ENCODE measurements around the gene ELF3. TPM values are rescaled to one million over a fixed set of nuclear protein-coding genes. Genes with fewer than 3 reads are reported as not detected.

The ELF3 gene
- total and polyA plus RNA-seq, 4 experiments from 2014 or later, result 0.17 to 1.1 (median 0.33) TPM; not detected in 1

- no peak overlapping the region for H3K27ac Mint-ChIP-seq
- H3K4me1 Mint-ChIP-seq, result no peaks in the 10 kb centered on the region
These were observed 26.4 kb downstream of the ELF3 start for GRCh38 chr1:202036595-202037387.

GRCh38 chr1:202037706-202038296, 27.4 kb downstream of the ELF3 start:
- intact Hi-C loops (cut with micrococcal nuclease), result no loop called here
- no peak overlapping the region for H3K4me3 Mint-ChIP-seq
- POLR2A ChIA-PET (ENCODE audit: partially characterized antibody), result no interaction called here
- CTCF ChIA-PET (ENCODE audit: partially characterized antibody), result no interaction called here
- no peak for DNase-seq
- no peaks in the 10 kb centered on the region for H3K9me3 ChIP-seq (ENCODE audit: control insufficient read depth in 1 of 2, low read length in 2 of 2)
- H3K4me1 Mint-ChIP-seq, result no peaks in the 10 kb centered on the region
- no peaks in the 10 kb centered on the region for H3K36me3 ChIP-seq (ENCODE audit: insufficient read depth, low read length)
- H3K4me3 ChIP-seq (ENCODE audit: low read length in 2 of 2), result no peak overlapping the region
- H3K27ac Mint-ChIP-seq, result no peak overlapping the region
- peaks cover 0 to 2% of the 10 kb centered on the region in 2 donors for H3K27me3 Mint-ChIP-seq
- no peak overlapping the region for H3K27ac ChIP-seq (ENCODE audit: low read depth, low read length)
- no peaks in the 10 kb centered on the region for H3K4me1 ChIP-seq (ENCODE audit: insufficient read depth, low read length)
- H3K36me3 Mint-ChIP-seq, result no peaks in the 10 kb centered on the region
- H3K27me3 ChIP-seq (ENCODE audit: insufficient read depth, low read length), result no peaks in the 10 kb centered on the region
- H3K9me3 Mint-ChIP-seq, result no peaks in the 10 kb centered on the region

More at GRCh38 chr1:202036595-202037387, 26.4 kb downstream of the ELF3 start:
- Histone ChIP-seq H3K4me3 (ENCODE audit: low read length in 2 of 2) (no peak overlapping the region), H3K36me3 (ENCODE audit: insufficient read depth, low read length) (no peaks in the 10 kb centered on the region), H3K27me3 (ENCODE audit: insufficient read depth, low read length) (no peaks in the 10 kb centered on the region), H3K9me3 (ENCODE audit: control insufficient read depth in 1 of 2, low read length in 2 of 2) (no peaks in the 10 kb centered on the region), H3K27ac (ENCODE audit: low read depth, low read length) (no peak overlapping the region), H3K4me1 (ENCODE audit: insufficient read depth, low read length) (no peaks in the 10 kb centered on the region)
- no peaks in the 10 kb centered on the region for H3K9me3 Mint-ChIP-seq
- H3K4me3 Mint-ChIP-seq, result peak overlapping the region in 1 of 8 donors; percentile 5
- ChIA-PET POLR2A (ENCODE audit: partially characterized antibody) (no interaction called here), CTCF (ENCODE audit: partially characterized antibody) (no interaction called here)
- DNase-seq, result no peak
- no peaks in the 10 kb centered on the region for H3K36me3 Mint-ChIP-seq
- intact Hi-C loops (cut with micrococcal nuclease), result no loop called here
- H3K27me3 Mint-ChIP-seq, result peaks cover 0 to 2% of the 10 kb centered on the region in 2 donors

DNA sequence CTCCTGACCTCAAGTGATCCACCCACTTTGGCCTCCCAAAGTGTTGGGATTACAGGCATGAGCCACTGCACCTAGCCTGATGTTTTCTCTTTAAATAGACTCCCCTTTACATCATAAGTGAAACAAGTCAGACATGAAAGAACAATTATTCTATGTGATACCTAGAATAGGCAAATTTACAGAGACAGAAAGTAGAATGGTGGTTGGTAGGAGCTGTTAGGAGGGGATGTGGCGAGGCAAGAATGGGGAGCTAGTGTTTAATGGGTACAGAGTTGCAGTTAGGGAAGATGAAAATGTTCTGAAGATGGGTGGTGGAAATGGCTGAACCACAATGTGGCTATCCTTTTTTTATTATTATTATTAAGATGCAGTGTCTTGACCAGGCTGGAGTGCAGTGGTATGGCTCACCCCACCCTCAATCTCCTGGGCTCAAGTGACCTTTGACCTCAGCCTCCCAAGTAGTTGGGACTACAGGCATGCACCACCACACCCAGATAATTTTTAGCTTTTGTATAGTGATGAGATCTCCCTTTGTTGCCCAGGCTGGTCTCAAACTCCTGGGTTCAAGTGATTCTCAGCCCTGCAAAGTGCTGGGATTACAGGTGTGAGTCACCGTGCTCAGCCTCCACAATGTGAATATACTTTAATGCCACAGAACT, 28.4 kb downstream of the ELF3 start:
- Mint-ChIP-seq H3K27ac (no peak overlapping the region), H3K4me3 (no peak overlapping the region), H3K36me3 (no peaks in the 10 kb centered on the region), H3K27me3 (peaks cover 2 to 3% of the 10 kb centered on the region in 2 donors), H3K9me3 (no peaks in the 10 kb centered on the region), H3K4me1 (no peaks in the 10 kb centered on the region)
- no peaks in the 10 kb centered on the region for H3K9me3 ChIP-seq (ENCODE audit: control insufficient read depth in 1 of 2, low read length in 2 of 2)
- H3K27me3 ChIP-seq (ENCODE audit: insufficient read depth, low read length), result no peaks in the 10 kb centered on the region
- intact Hi-C loops (cut with micrococcal nuclease), result no loop called here
- DNase-seq, result no peak
- no peaks in the 10 kb centered on the region for H3K36me3 ChIP-seq (ENCODE audit: insufficient read depth, low read length)
- POLR2A ChIA-PET (ENCODE audit: partially characterized antibody), result no interaction called here
- H3K4me3 ChIP-seq (ENCODE audit: low read length in 2 of 2), result no peak overlapping the region
- no peaks in the 10 kb centered on the region for H3K4me1 ChIP-seq (ENCODE audit: insufficient read depth, low read length)
- CTCF ChIA-PET (ENCODE audit: partially characterized antibody), result no interaction called here
- H3K27ac ChIP-seq (ENCODE audit: low read depth, low read length), result no peak overlapping the region

DNA sequence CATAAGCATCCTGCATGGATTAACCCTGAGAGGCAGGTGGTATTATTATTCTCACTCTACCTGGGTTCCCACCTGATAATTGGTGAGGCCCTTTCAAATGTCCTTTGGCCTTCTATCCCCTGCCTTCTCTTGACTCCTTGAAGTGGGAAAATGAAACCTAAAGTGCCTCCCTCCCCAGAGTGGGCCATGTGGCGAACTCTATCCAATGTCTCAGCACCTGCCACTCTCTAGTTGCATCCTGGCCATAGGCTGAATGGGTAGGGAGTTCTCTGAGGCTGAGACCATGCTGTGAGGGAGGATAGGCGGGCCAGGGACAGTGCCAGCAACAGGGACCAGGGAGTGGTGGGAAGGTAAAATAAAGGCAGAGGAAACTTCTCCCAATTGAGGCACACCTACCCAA, 35.3 kb downstream of the ELF3 start:
- H3K27ac ChIP-seq (ENCODE audit: low read depth, low read length), result no peak overlapping the region
- CTCF ChIA-PET (ENCODE audit: partially characterized antibody), result no interaction called here
- H3K36me3 Mint-ChIP-seq, result no peaks in the 10 kb centered on the region
- no peaks in the 10 kb centered on the region for H3K9me3 Mint-ChIP-seq
- POLR2A ChIA-PET (ENCODE audit: partially characterized antibody), result no interaction called here
- no peak for DNase-seq
- H3K9me3 ChIP-seq (ENCODE audit: control insufficient read depth in 1 of 2, low read length in 2 of 2), result no peaks in the 10 kb centered on the region
- no peak overlapping the region for H3K4me3 ChIP-seq (ENCODE audit: low read length in 2 of 2)
- intact Hi-C loops (cut with micrococcal nuclease), result no loop called here
- peak overlapping the region in 1 of 8 donors; percentile 41 for H3K4me3 Mint-ChIP-seq
- peaks cover 3% of the 10 kb centered on the region for H3K27me3 ChIP-seq (ENCODE audit: insufficient read depth, low read length)
- H3K36me3 ChIP-seq (ENCODE audit: insufficient read depth, low read length), result no peaks in the 10 kb centered on the region
- H3K4me1 Mint-ChIP-seq, result peaks cover 0 to 5% (median 0%) of the 10 kb centered on the region in 4 donors
- no peak overlapping the region for H3K27ac Mint-ChIP-seq
- H3K4me1 ChIP-seq (ENCODE audit: insufficient read depth, low read length), result no peaks in the 10 kb centered on the region
- H3K27me3 Mint-ChIP-seq, result peaks cover 7 to 13% of the 10 kb centered on the region in 2 donors

DNA sequence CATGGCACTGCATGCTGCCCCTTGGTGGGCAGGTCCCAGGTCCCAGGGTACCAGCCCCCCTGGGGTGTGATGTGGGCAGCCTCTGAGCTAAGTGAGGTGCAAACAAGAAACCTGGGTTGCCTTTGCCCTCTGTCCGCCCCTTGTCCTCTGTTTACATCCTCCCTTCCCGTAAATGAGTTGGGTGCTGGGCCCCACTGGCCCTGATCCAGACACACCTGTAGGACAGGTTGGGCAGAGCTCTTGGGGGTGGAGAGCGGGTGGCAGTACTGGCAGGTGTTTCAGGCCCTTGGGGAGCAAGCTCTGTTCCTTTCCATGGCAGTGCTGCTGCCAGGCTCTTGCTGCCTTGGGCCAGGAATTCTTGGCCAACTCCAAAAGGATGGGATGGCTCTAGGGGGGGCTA, 35.8 kb downstream of the ELF3 start:
- H3K27me3 Mint-ChIP-seq, result peaks cover 7 to 13% of the 10 kb centered on the region in 2 donors

GRCh38 chr1:202046748-202047708, 36.6 kb downstream of the ELF3 start:
- H3K27ac Mint-ChIP-seq, result no peak overlapping the region
- no peaks in the 10 kb centered on the region for H3K36me3 Mint-ChIP-seq
- H3K4me3 Mint-ChIP-seq, result peak overlapping the region in 1 of 8 donors; percentile 56
- peaks cover 0 to 5% (median 0%) of the 10 kb centered on the region in 4 donors for H3K4me1 Mint-ChIP-seq
- Histone ChIP-seq H3K27ac (ENCODE audit: low read depth, low read length) (no peak overlapping the region), H3K9me3 (ENCODE audit: control insufficient read depth in 1 of 2, low read length in 2 of 2) (no peaks in the 10 kb centered on the region), H3K4me1 (ENCODE audit: insufficient read depth, low read length) (no peaks in the 10 kb centered on the region), H3K36me3 (ENCODE audit: insufficient read depth, low read length) (no peaks in the 10 kb centered on the region), H3K27me3 (ENCODE audit: insufficient read depth, low read length) (peaks cover 3% of the 10 kb centered on the region), H3K4me3 (ENCODE audit: low read length in 2 of 2) (no peak overlapping the region)
- peaks cover 7 to 13% of the 10 kb centered on the region in 2 donors for H3K27me3 Mint-ChIP-seq
- H3K9me3 Mint-ChIP-seq, result no peaks in the 10 kb centered on the region
- POLR2A ChIA-PET (ENCODE audit: partially characterized antibody), result no interaction called here
- CTCF ChIA-PET (ENCODE audit: partially characterized antibody), result no interaction called here
- intact Hi-C loops (cut with micrococcal nuclease), result no loop called here
- no peak for DNase-seq

More for the DNA sequence above, 35.8 kb downstream of the ELF3 start:
- peaks cover 0 to 5% (median 0%) of the 10 kb centered on the region in 4 donors for H3K4me1 Mint-ChIP-seq
- no peak overlapping the region for H3K27ac Mint-ChIP-seq
- no peak overlapping the region for H3K4me3 ChIP-seq (ENCODE audit: low read length in 2 of 2)
- no peaks in the 10 kb centered on the region for H3K9me3 ChIP-seq (ENCODE audit: control insufficient read depth in 1 of 2, low read length in 2 of 2)
- no peaks in the 10 kb centered on the region for H3K9me3 Mint-ChIP-seq
- no peaks in the 10 kb centered on the region for H3K4me1 ChIP-seq (ENCODE audit: insufficient read depth, low read length)
- no peaks in the 10 kb centered on the region for H3K36me3 Mint-ChIP-seq
- ChIA-PET POLR2A (ENCODE audit: partially characterized antibody) (no interaction called here), CTCF (ENCODE audit: partially characterized antibody) (no interaction called here)
- peaks cover 3% of the 10 kb centered on the region for H3K27me3 ChIP-seq (ENCODE audit: insufficient read depth, low read length)
- no peaks in the 10 kb centered on the region for H3K36me3 ChIP-seq (ENCODE audit: insufficient read depth, low read length)
- no peak for DNase-seq
- H3K27ac ChIP-seq (ENCODE audit: low read depth, low read length), result no peak overlapping the region
- no peak overlapping the region for H3K4me3 Mint-ChIP-seq
- intact Hi-C loops (cut with micrococcal nuclease), result no loop called here

- Histone ChIP-seq H3K27ac (ENCODE audit: low read depth, low read length) (no peak overlapping the region), H3K4me1 (ENCODE audit: insufficient read depth, low read length) (no peaks in the 10 kb centered on the region), H3K9me3 (ENCODE audit: control insufficient read depth in 1 of 2, low read length in 2 of 2) (no peaks in the 10 kb centered on the region), H3K36me3 (ENCODE audit: insufficient read depth, low read length) (no peaks in the 10 kb centered on the region), H3K4me3 (ENCODE audit: low read length in 2 of 2) (no peak overlapping the region), H3K27me3 (ENCODE audit: insufficient read depth, low read length) (peaks cover 3% of the 10 kb centered on the region)
- Mint-ChIP-seq H3K27ac (no peak overlapping the region), H3K9me3 (no peaks in the 10 kb centered on the region), H3K4me3 (no peak overlapping the region), H3K27me3 (peaks cover 7 to 13% of the 10 kb centered on the region in 2 donors), H3K36me3 (no peaks in the 10 kb centered on the region), H3K4me1 (peaks cover 0 to 5% (median 0%) of the 10 kb centered on the region in 4 donors)
- POLR2A ChIA-PET (ENCODE audit: partially characterized antibody), result no interaction called here
- DNase-seq, result no peak
- intact Hi-C loops (cut with micrococcal nuclease), result no loop called here
- CTCF ChIA-PET (ENCODE audit: partially characterized antibody), result no interaction called here
These were observed 37.6 kb downstream of the ELF3 start for GRCh38 chr1:202047977-202048376.
